SK-N-SH (cell line): ENCODE measurements around the gene CAMK2D.

Experiments used
- USF1 ChIP-seq: IDR thresholded peaks from 2 replicates; pipeline ENCODE4 v1.4.0; 2012; ENCODE audit warnings: low read depth, borderline replicate concordance
- TF ChIP-seq, protein P1 (sequence below): fragments of 200-600 bp; sonication (generic); IDR thresholded peaks from 2 replicates; pipeline ENCODE4 v1.6.1; 2017; ENCODE audit warnings: antibody characterized with exemption, mild to moderate bottlenecking, moderate library complexity

GRCh38 chr4:113575401-113575800 lies 186.1 kb downstream of the CAMK2D start:
- TF ChIP-seq, protein P1, sequence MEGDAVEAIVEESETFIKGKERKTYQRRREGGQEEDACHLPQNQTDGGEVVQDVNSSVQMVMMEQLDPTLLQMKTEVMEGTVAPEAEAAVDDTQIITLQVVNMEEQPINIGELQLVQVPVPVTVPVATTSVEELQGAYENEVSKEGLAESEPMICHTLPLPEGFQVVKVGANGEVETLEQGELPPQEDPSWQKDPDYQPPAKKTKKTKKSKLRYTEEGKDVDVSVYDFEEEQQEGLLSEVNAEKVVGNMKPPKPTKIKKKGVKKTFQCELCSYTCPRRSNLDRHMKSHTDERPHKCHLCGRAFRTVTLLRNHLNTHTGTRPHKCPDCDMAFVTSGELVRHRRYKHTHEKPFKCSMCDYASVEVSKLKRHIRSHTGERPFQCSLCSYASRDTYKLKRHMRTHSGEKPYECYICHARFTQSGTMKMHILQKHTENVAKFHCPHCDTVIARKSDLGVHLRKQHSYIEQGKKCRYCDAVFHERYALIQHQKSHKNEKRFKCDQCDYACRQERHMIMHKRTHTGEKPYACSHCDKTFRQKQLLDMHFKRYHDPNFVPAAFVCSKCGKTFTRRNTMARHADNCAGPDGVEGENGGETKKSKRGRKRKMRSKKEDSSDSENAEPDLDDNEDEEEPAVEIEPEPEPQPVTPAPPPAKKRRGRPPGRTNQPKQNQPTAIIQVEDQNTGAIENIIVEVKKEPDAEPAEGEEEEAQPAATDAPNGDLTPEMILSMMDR: no peak
- TF ChIP-seq USF1: no peak
